Measurements from ENCODE around the gene AGPAT4. TPM values are rescaled to one million over a fixed set of nuclear protein-coding genes. Genes with fewer than 3 reads are reported as not detected.
"Not testable (repeated sequence)": the region's sequence is repeated elsewhere in the genome, so short reads cannot be mapped to it uniquely, and the experiment has no call there.

Gene AGPAT4, protein sequence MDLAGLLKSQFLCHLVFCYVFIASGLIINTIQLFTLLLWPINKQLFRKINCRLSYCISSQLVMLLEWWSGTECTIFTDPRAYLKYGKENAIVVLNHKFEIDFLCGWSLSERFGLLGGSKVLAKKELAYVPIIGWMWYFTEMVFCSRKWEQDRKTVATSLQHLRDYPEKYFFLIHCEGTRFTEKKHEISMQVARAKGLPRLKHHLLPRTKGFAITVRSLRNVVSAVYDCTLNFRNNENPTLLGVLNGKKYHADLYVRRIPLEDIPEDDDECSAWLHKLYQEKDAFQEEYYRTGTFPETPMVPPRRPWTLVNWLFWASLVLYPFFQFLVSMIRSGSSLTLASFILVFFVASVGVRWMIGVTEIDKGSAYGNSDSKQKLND
- polyA plus RNA-seq (ENCODE audit: insufficient read length): 9.1 TPM

DNA sequence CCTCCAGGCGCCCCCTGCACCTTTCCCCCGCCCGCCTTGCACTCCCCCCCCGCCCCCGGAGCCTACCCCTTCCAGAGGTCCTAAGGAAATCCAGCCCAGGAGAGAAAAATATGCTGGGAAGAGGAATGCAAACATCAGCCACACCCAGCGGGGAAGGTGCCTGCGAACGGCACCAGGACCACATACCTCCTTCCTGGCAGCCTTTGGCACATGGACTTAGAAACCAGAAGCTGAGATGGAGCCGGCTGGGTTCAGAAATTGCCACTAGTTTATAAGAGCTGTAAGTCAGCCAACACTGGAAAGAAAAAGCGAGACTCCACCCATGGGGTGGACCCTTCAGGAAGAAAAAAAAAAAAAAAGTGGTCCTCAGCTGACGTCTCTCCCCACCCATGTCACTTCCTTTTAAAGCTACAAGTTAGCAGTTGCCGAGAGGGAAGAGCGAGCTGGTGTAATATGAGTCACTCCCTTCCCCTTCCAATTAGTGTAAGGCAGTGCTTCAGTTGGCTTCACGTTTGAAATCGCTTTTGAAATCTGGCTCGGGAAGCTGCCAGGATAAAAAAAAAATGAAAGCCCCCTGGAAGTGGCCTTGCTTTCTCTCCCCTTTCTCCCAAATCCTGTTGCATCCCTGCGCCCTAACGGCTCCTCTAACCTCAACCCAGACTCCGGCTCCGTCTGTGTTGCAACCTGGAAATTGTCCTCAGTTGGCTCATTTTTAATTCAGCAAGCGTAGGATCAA is at the start of gene AGPAT4:
Gene AGPAT4 (minus strand): TSS at position 310 of the 736 bp plus-strand sequence. CDS start 41,848 bp downstream, outside the sequence.
- peak; percentile 93 for DNase-seq

- peak; percentile 19 for DNase-seq
These were observed 45.4 kb upstream of the AGPAT4 start for GRCh38 chr6:161319231-161319630.

- no peak for DNase-seq
These were observed 44.6 kb upstream of the AGPAT4 start for GRCh38 chr6:161318456-161318855.

DNA sequence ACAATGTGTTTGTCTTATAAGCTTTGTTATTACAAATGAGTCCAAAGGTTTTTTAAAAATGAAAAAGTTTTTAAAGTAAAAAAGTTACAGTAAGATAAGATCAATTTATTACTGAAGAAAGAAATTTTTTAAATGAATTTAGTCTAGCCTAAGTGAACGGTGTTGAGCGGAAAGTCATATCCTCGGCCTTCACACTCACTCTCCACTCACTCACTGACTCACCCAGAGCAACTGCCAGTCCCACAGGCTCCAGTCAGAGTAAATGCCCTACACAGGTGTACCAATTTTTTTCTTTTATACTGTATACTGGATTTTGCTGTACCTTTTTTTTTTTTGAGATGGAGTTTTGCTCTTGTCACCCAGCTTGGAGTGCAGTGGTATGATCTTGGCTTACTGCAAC is 42.7 kb upstream of the AGPAT4 start:
- no peak for DNase-seq

DNA sequence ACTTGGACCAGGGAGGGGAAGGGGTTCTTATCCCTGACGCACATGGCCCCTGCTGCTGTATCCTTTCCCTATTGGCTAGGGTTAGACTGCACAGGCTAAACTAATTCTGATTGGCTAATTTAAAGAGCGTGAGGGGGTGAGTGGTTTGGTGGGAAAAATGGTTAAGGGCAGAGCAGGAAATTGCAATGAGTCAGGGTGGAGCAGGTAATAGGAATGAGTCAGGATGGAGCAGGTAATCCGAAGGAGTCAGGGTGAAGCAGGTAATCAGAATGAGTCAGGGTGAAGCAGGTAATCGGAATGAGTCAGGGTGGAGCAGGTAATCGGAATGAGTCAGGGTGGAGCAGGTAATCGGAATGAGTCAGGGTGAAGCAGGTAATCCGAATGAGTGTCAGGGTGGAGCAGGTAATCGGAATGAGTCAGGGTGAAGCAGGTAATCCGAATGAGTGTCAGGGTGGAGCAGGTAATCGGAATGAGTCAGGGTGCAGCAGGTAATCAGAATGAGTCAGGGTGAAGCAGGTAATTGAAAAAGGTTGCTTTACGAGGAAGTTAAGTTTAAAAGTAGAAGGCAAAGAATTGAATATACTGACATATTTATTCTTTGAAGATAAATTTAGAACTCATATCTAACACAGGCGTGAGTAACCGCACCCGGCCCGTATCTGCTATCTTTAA is 41.5 kb upstream of the AGPAT4 start:
- DNase-seq: not testable (repeated sequence)

DNA sequence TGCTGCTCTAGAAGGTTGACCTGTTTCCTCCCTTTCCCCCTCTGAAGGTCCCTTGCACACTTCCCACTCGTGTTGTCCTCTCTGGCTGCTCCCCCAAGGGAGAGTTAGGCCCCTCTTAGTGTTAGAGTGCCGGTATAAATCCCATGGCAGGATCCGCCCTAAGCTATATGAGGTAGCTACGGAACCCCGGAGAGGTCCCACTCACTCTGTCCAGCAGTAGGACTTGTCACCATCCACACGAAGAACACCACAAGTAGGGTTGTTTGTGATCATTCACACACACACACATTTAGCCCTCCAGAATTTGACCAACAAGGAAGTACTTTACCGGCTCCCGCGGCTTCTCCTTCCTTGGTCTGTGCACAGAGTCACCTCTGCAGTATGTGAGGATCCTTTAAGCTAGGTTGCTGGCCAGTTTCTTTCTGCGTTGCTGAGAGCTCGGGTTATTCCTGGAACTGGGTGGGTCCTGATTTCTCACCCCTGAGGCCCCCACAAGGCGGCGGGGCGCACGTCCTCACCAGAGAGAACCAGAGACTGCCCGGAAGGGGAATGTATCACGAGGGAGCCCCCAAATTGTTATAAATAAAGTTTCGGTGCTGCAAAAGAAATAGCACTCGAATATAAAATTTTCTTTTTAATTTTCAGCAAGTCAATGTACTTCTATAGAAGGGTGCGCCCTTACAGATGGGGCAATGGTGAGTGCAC is 40.8 kb upstream of the AGPAT4 start:
- not testable (repeated sequence) for DNase-seq

GRCh38 chr6:161313940-161314509 is 40.2 kb upstream of the AGPAT4 start:
- DNase-seq: no peak

DNA sequence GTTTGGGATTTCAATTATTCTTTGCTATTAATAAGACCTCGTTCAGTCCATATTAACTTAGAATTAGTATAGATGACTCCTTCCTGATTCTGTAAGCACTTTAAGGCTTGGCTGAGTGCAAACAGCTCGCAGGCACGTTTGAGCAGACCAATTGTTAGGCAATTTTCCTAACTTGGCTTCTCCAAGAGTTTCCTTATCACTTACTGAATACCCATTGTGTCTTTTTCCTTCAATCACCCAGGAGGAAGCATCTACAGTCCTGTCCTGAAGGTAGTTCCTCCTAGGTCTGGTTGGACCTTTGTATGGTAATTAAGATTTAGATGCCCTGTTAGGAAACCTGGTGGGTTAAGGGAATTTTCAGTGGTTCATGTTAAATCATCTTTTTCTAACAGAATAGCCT is 39.6 kb upstream of the AGPAT4 start:
- DNase-seq: not testable (repeated sequence)

GRCh38 chr6:161309774-161310173 is 35.9 kb upstream of the AGPAT4 start:
- DNase-seq: not testable (repeated sequence)

GRCh38 chr6:161308075-161308655 is 34.3 kb upstream of the AGPAT4 start:
- no peak for DNase-seq

- DNase-seq: no peak
These were observed 32.0 kb upstream of the AGPAT4 start for GRCh38 chr6:161305860-161306259.

GRCh38 chr6:161303628-161304340 is 29.9 kb upstream of the AGPAT4 start:
- DNase-seq: no peak

DNA sequence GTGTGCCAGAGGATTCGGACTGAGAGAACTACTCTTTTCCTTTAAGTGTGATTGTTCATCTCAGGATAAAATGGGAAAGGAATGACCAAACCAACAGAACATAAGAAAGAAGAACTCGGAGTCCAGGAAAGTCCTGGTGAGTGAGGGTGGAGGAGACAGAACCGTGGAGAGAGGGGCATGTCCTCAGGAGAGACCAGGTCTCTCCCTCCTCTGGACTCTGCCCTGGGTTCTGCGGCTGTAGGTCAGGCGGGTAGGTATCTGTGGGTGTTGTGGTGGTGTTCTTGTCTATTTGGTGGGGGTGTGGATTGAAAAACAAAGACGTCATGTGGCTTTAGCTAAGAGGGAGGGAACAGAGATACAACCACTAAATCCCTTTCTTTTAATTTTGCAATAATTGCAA is 29.1 kb upstream of the AGPAT4 start:
- no peak for DNase-seq

DNA sequence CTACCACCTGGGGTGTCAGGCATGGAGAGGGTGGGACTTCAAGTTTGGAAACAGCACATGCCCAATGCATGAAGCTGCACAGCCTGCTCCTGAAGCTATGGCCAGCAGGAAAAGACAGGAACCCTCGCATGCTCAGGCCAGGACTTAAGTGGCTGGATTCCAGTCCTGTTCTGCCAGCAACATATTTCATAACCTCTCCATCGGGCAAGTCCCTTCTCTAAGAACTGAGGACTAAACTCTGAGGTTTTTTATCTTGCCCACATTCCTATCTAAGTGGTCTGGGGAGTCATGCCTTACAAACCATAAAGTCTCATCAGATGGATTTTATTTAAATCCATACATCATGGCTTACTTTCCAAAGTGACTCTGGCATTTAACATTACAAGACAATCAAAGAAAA is 27.5 kb upstream of the AGPAT4 start:
- DNase-seq: no peak

- no peak for DNase-seq
These were observed 27.0 kb upstream of the AGPAT4 start for GRCh38 chr6:161300823-161301222.

DNA sequence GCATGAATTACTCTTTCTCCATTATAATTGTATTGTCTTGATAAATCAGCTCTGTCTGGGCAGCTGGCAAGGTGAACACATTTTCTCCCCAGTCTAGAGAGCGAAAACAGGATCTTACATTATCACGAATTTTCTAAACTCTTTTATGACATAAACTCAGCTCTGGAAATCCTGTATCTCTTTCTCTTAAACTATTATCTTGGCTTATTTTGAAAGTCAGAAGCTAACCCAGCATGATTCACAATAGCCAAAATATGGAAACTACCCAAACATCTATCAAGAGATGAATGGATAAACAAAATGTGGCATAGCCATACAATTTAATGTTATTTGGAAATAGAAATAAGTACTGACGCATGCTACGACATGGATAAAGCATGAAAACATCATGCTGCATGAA is 25.9 kb upstream of the AGPAT4 start:
- no peak for DNase-seq

- no peak for DNase-seq
These were observed 21.9 kb upstream of the AGPAT4 start for GRCh38 chr6:161295784-161296183.

- no peak for DNase-seq
These were observed 18.9 kb upstream of the AGPAT4 start for GRCh38 chr6:161292650-161293281.

DNA sequence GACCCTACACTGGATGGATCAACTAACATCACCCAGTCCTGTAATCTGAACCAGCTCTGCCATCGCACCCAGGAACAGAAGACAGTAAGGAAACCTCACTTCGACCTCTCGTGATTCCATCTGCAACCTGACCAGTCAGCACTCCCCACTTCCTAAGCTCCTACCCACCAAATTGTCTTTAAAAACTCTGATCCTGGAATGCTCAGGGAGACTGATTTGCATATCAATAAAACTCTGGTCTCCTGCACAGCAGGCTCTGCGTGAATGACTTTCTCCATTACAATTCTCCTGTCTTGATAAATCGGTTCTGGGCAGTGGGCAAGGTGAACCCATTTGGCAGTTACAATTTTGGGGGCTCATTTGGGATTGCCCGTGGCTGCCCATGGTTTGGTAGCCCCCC is 18.3 kb upstream of the AGPAT4 start:
- no peak for DNase-seq

- DNase-seq: no peak
These were observed 16.9 kb upstream of the AGPAT4 start for GRCh38 chr6:161290751-161291150.

DNA sequence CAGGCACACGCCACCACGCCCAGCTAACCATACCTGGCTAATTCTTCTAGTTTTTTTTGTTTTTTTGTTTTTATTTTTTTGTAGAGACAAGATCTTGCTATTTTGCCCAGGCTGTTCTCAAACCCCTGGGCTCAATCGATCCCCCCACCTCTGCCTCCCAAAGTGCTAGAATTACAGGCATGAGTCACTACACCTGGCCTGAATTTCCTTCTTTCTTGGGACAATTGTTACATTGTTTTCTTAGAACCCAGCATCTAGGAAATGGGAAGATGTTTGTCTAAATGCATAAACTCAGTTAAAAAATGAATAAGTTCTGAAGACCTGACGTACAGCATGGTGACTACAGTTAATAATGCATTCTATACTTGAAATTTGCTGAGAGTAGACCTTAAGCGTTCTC is 10.8 kb upstream of the AGPAT4 start:
- no peak for DNase-seq

Measured in hindlimb muscle (tissue), 1 donor.